SJCRH30 (cell line): ENCODE measurements around the gene RASA3. TPM values are rescaled to one million over a fixed set of nuclear protein-coding genes. Genes with fewer than 3 reads are reported as not detected.

Experiments used
- DNase-seq, 2 experiments: peaks; one replicate each; pipeline ENCODE4 v3.0.0-alpha.2; 2015 to 2020
- H3K27ac ChIP-seq: fragments of 250-450 bp; sonication (Bioruptor Pico); 2 replicates; pipeline ENCODE4 v1.5.1; 2020; ENCODE audit warnings: mild to moderate bottlenecking, moderate library complexity
- H3K27me3 ChIP-seq: fragments of 250-450 bp; sonication (Bioruptor Pico); 2 replicates; pipeline ENCODE4 v1.5.1; 2020; ENCODE audit warnings: mild to moderate bottlenecking, moderate library complexity
- H3K36me3 ChIP-seq: fragments of 250-450 bp; sonication (Bioruptor Pico); 2 replicates; pipeline ENCODE4 v1.5.1; 2020; ENCODE audit warnings: mild to moderate bottlenecking, moderate library complexity
- H3K4me1 ChIP-seq: fragments of 250-450 bp; sonication (Bioruptor Pico); 2 replicates; pipeline ENCODE4 v1.5.1; 2020; ENCODE audit warnings: mild to moderate bottlenecking, moderate library complexity
- H3K4me3 ChIP-seq: fragments of 250-450 bp; sonication (Bioruptor Pico); 2 replicates; pipeline ENCODE4 v1.5.1; 2020; ENCODE audit warnings: mild to moderate bottlenecking, moderate library complexity
- H3K9me3 ChIP-seq: fragments of 250-450 bp; sonication (Bioruptor Pico); replicated peaks from 2 replicates; pipeline ENCODE4 v1.5.1; 2020; ENCODE audit warnings: mild to moderate bottlenecking, moderate library complexity
- total RNA-seq: library from RNA; depleted of rRNA; stranded (reverse); fragments of >200 nt; shearing (Covaris generic); gene quantifications from 2 replicates; pipeline ENCODE4 v1.2.3, GENCODE V29; 2014

Gene RASA3
- total RNA-seq, 1 experiment from 2014 or later: 20.5 TPM

DNA sequence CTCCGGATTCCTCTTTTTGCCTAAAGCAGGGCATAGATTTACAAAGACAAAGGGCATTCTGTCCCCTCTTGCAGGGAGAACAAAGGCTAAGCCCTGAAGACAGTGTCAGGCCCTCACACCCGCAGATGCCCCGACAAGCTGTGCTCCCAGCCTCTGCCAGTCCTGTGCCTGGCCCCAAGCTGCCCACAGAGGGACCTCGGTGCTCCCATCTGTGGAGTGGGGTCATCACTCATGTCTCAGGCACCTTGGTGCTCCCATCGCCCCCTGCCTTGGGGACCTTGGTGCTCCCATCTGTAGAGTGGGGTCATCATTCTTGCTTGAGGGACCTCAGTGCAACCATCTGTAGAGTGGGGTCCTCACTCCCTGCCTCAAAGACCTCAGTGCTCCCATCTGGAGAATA lies 182.9 kb downstream of the RASA3 start:
- H3K9me3 ChIP-seq: no peaks in the 10 kb centered on the region

GRCh38 chr13:113948034-113948742 lies 184.2 kb downstream of the RASA3 start:
- H3K4me1 ChIP-seq: peaks cover 5% of the 10 kb centered on the region; the same call in 1 of the 2 replicates
- no peak overlapping the region for H3K27ac ChIP-seq
- H3K4me3 ChIP-seq: no peak overlapping the region
- H3K27me3 ChIP-seq: no peaks in the 10 kb centered on the region
- H3K36me3 ChIP-seq: no peaks in the 10 kb centered on the region
- no peak for DNase-seq
- no peaks in the 10 kb centered on the region for H3K9me3 ChIP-seq

More for the DNA sequence above, 182.9 kb downstream of the RASA3 start:
- no peak for DNase-seq
- peaks cover 5% of the 10 kb centered on the region; the same call in 1 of the 2 replicates for H3K4me1 ChIP-seq
- H3K36me3 ChIP-seq: no peaks in the 10 kb centered on the region
- H3K27ac ChIP-seq: no peak overlapping the region
- H3K4me3 ChIP-seq: no peak overlapping the region
- H3K27me3 ChIP-seq: no peaks in the 10 kb centered on the region

- DNase-seq: no peak
- Histone ChIP-seq H3K27me3 (no peaks in the 10 kb centered on the region), H3K4me1 (peaks cover 5% of the 10 kb centered on the region; the same call in 1 of the 2 replicates)
Measured at GRCh38 chr13:113947311-113948033, 185.0 kb downstream of the RASA3 start.

GRCh38 chr13:113946409-113947181 lies 185.8 kb downstream of the RASA3 start:
- Histone ChIP-seq H3K4me1 (peaks cover 5% of the 10 kb centered on the region; the same call in 1 of the 2 replicates), H3K27ac (no peak overlapping the region), H3K27me3 (no peaks in the 10 kb centered on the region), H3K9me3 (no peaks in the 10 kb centered on the region), H3K4me3 (no peak overlapping the region), H3K36me3 (no peaks in the 10 kb centered on the region)
- DNase-seq: no peak

More at GRCh38 chr13:113947311-113948033, 185.0 kb downstream of the RASA3 start:
- Histone ChIP-seq H3K36me3 (no peaks in the 10 kb centered on the region), H3K9me3 (no peaks in the 10 kb centered on the region), H3K27ac (no peak overlapping the region), H3K4me3 (no peak overlapping the region)

GRCh38 chr13:113945857-113946408 lies 186.5 kb downstream of the RASA3 start:
- no peaks in the 10 kb centered on the region for H3K36me3 ChIP-seq
- no peak overlapping the region for H3K4me3 ChIP-seq
- no peak for DNase-seq
- H3K4me1 ChIP-seq: peaks cover 4% of the 10 kb centered on the region; the same call in 1 of the 2 replicates
- no peak overlapping the region for H3K27ac ChIP-seq
- no peaks in the 10 kb centered on the region for H3K9me3 ChIP-seq
- H3K27me3 ChIP-seq: no peaks in the 10 kb centered on the region

- no peak for DNase-seq
- Histone ChIP-seq H3K36me3 (no peaks in the 10 kb centered on the region), H3K27ac (no peak overlapping the region), H3K4me1 (no peaks in the 10 kb centered on the region), H3K9me3 (no peaks in the 10 kb centered on the region), H3K4me3 (no peak overlapping the region), H3K27me3 (peaks cover 2% of the 10 kb centered on the region; the same call in 1 of the 2 replicates)
Measured at GRCh38 chr13:113943821-113944565, 188.4 kb downstream of the RASA3 start.

DNA sequence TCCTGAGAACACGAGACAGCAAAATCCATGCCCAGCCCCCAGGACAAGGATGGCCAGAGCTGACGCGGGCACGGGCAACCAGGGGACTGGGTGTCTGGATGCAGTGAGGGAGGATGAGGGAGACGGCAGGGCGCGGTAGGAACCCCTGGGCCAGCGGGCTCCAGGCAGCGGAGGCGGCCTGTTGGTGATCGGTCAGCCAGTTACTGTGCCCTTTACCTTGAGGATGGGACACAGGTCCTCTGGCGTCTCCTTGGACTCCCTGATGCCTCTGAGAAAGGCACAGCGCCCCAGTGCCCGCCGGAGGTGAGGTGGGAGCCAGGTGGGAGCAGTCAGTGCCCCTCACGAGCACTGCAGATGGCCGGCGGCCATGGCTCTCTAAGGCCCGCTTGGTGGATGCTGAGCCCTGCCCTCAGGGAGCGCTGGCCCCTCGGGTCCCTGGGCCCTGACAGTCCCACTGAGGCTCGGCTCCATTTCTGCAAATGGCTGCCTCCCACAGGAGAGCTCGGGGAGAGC lies 189.8 kb downstream of the RASA3 start:
- H3K27me3 ChIP-seq: peaks cover 5% of the 10 kb centered on the region
- no peak overlapping the region for H3K27ac ChIP-seq
- H3K9me3 ChIP-seq: no peaks in the 10 kb centered on the region
- DNase-seq: no peak
- H3K4me1 ChIP-seq: peaks cover 4% of the 10 kb centered on the region; the same call in 1 of the 2 replicates
- no peak overlapping the region for H3K4me3 ChIP-seq
- H3K36me3 ChIP-seq: no peaks in the 10 kb centered on the region

DNA sequence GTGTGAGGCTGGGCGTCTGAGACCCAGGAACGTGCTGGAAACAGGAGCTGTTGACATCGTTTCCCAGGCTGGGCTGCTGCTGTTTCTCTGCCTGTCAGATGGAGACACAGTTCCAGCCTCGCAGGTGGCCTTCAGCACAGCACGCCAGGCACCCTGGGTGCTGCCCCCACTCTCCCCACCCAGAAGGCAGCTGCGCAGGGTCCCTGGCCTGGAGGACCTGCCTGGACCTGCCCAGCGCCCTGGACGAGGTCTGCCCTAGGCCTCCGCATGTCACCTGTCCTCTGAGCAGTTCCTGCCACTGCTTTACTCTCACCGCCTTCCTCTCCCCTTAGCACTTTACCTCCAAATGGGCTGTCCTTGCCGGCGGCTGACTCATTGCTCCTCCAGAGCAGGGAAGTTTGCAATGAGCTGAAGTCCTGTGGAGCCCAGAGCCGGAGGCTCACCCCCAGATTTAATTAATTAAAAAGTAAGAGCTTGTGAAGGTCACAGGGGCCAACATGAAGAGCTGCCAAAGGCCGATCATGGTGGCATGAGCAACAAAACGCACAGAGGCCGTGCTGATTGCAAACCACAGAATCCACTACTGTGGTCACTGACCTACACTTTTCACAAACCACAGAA lies 190.7 kb downstream of the RASA3 start:
- H3K36me3 ChIP-seq: no peaks in the 10 kb centered on the region
- no peak overlapping the region for H3K4me3 ChIP-seq
- H3K9me3 ChIP-seq: no peaks in the 10 kb centered on the region
- no peak for DNase-seq
- no peak overlapping the region for H3K27ac ChIP-seq
- peaks cover 5% of the 10 kb centered on the region for H3K27me3 ChIP-seq
- peaks cover 4% of the 10 kb centered on the region; the same call in 1 of the 2 replicates for H3K4me1 ChIP-seq

GRCh38 chr13:113939944-113940297 lies 192.5 kb downstream of the RASA3 start:
- H3K27ac ChIP-seq: no peak overlapping the region
- no peak for DNase-seq

DNA sequence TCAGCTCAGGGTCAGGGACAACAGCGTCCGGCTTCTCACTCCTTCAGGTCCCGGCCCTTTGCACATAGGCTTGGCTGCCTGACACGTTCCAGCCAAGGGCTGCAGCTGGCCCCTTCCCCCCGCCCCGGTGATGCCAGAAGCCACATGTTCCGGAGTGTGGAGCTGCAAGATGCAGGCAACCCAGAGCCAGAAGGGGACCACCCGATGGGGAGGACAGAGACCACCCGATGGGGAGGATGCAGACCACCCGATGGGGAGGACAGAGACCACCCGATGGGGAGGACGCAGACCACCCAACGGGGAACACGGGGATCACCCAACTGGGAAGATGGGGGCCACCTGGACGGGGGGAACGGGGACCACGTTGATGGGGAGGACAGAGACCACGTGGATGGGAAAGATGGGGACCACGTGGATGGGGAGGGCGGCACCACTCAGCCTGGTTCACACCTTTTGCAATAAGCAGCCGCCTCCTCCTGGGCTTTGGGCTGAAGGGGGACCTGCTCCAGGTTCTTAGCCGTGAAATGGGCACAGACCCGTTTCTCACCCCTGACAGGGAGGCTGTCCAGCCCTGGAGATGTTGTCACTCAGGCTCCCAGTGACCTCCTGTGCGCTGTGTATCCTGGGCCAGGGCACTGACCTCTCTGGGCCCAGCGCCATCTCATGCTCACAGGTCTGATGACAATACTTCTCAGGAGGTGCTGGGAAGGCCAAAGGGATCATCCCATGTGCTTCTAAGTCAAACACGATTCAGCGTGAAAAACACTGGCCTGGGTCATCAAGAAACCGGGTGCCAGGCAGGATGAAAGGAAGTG lies 193.1 kb downstream of the RASA3 start:
- H3K4me3 ChIP-seq: no peak overlapping the region
- H3K4me1 ChIP-seq: peaks cover 16% of the 10 kb centered on the region

More at GRCh38 chr13:113939944-113940297, 192.5 kb downstream of the RASA3 start:
- Histone ChIP-seq H3K4me1 (peaks cover 12% of the 10 kb centered on the region; the same call in 1 of the 2 replicates), H3K36me3 (no peaks in the 10 kb centered on the region), H3K27me3 (peaks cover 5% of the 10 kb centered on the region), H3K9me3 (no peaks in the 10 kb centered on the region), H3K4me3 (no peak overlapping the region)

GRCh38 chr13:113938716-113939115 lies 193.7 kb downstream of the RASA3 start:
- Histone ChIP-seq H3K4me1 (peaks cover 21% of the 10 kb centered on the region), H3K27ac (no peak overlapping the region), H3K9me3 (no peaks in the 10 kb centered on the region), H3K27me3 (peaks cover 5% of the 10 kb centered on the region), H3K36me3 (no peaks in the 10 kb centered on the region), H3K4me3 (no peak overlapping the region)
- peak in 1 of 2 experiments; percentile 16 for DNase-seq

More for the DNA sequence above, 193.1 kb downstream of the RASA3 start:
- Histone ChIP-seq H3K9me3 (no peaks in the 10 kb centered on the region), H3K36me3 (no peaks in the 10 kb centered on the region), H3K27ac (no peak overlapping the region), H3K27me3 (peaks cover 5% of the 10 kb centered on the region)
- no peak for DNase-seq

GRCh38 chr13:113938246-113938645 lies 194.2 kb downstream of the RASA3 start:
- no peaks in the 10 kb centered on the region for H3K36me3 ChIP-seq
- H3K9me3 ChIP-seq: no peaks in the 10 kb centered on the region
- H3K27ac ChIP-seq: no peak overlapping the region
- H3K4me1 ChIP-seq: peaks cover 24% of the 10 kb centered on the region
- no peak overlapping the region for H3K4me3 ChIP-seq
- H3K27me3 ChIP-seq: peaks cover 5% of the 10 kb centered on the region
- peak in 1 of 2 experiments; percentile 35 for DNase-seq
